ENCODE measurements around the gene DPP7.

The DPP7 gene
- total RNA-seq: 122 to 196 (median 173) reads per million in 3 donors

- Histone ChIP-seq H3K27ac (ENCODE audit: insufficient read depth, low read length, poor library complexity, severe bottlenecking) (peak within 1 kb of the TSS; percentile 67), H3K36me3 (ENCODE audit: control insufficient read depth, insufficient read depth, low read length) (peaks cover 29% of the 10 kb centered on the region), H3K9me3 (ENCODE audit: control insufficient read depth, low read length) (no peaks in the 10 kb centered on the region), H3K4me3 (ENCODE audit: insufficient read depth, low read depth, low read length, poor library complexity, severe bottlenecking) (peak within 1 kb of the TSS; percentile 58), H3K4me1 (ENCODE audit: control insufficient read depth, insufficient read depth, low read length, poor library complexity, severe bottlenecking) (peaks cover 14% of the 10 kb centered on the region), H3K27me3 (replicated peaks; ENCODE audit: control insufficient read depth, insufficient read depth, low read length, poor library complexity, severe bottlenecking) (no peaks in the 10 kb centered on the region)
- peak; percentile 64 to 72 (median 64) for DNase-seq
Observed at GRCh38 chr9:137114613-137115393, at the start of gene DPP7. DPP7 (minus strand) TSS chr9:137114733; CDS start chr9:137114713, 20 bp downstream.

- H3K36me3 ChIP-seq (ENCODE audit: control insufficient read depth, insufficient read depth, low read length): no peaks in the 10 kb centered on the region
- H3K9me3 ChIP-seq (ENCODE audit: control insufficient read depth, low read length): no peaks in the 10 kb centered on the region
- H3K4me3 ChIP-seq (ENCODE audit: insufficient read depth, low read depth, low read length, poor library complexity, severe bottlenecking): no peak overlapping the region
- H3K27ac ChIP-seq (ENCODE audit: insufficient read depth, low read length, poor library complexity, severe bottlenecking): no peak overlapping the region
- H3K27me3 ChIP-seq (replicated peaks; ENCODE audit: control insufficient read depth, insufficient read depth, low read length, poor library complexity, severe bottlenecking): peaks cover 70% of the 10 kb centered on the region
- H3K4me1 ChIP-seq (ENCODE audit: control insufficient read depth, insufficient read depth, low read length, poor library complexity, severe bottlenecking): peaks cover 18% of the 10 kb centered on the region
- DNase-seq: no peak
Observed at GRCh38 chr9:137163805-137164204, 49.3 kb upstream of the DPP7 start.

- H3K27me3 ChIP-seq (replicated peaks; ENCODE audit: control insufficient read depth, insufficient read depth, low read length, poor library complexity, severe bottlenecking): peaks cover 71% of the 10 kb centered on the region
Observed at GRCh38 chr9:137163365-137163715, 48.8 kb upstream of the DPP7 start.

GRCh38 chr9:137162505-137163364 is 48.2 kb upstream of the DPP7 start:
- DNase-seq: no peak
- peaks cover 18% of the 10 kb centered on the region for H3K4me1 ChIP-seq (ENCODE audit: control insufficient read depth, insufficient read depth, low read length, poor library complexity, severe bottlenecking)
- H3K36me3 ChIP-seq (ENCODE audit: control insufficient read depth, insufficient read depth, low read length): no peaks in the 10 kb centered on the region
- H3K27me3 ChIP-seq (replicated peaks; ENCODE audit: control insufficient read depth, insufficient read depth, low read length, poor library complexity, severe bottlenecking): peaks cover 66% of the 10 kb centered on the region
- no peak overlapping the region for H3K4me3 ChIP-seq (ENCODE audit: insufficient read depth, low read depth, low read length, poor library complexity, severe bottlenecking)
- H3K9me3 ChIP-seq (ENCODE audit: control insufficient read depth, low read length): no peaks in the 10 kb centered on the region
- no peak overlapping the region for H3K27ac ChIP-seq (ENCODE audit: insufficient read depth, low read length, poor library complexity, severe bottlenecking)

More at GRCh38 chr9:137163365-137163715, 48.8 kb upstream of the DPP7 start:
- Histone ChIP-seq H3K9me3 (ENCODE audit: control insufficient read depth, low read length) (no peaks in the 10 kb centered on the region), H3K4me3 (ENCODE audit: insufficient read depth, low read depth, low read length, poor library complexity, severe bottlenecking) (no peak overlapping the region), H3K27ac (ENCODE audit: insufficient read depth, low read length, poor library complexity, severe bottlenecking) (no peak overlapping the region), H3K4me1 (ENCODE audit: control insufficient read depth, insufficient read depth, low read length, poor library complexity, severe bottlenecking) (peaks cover 21% of the 10 kb centered on the region), H3K36me3 (ENCODE audit: control insufficient read depth, insufficient read depth, low read length) (no peaks in the 10 kb centered on the region)
- DNase-seq: no peak

- DNase-seq: no peak
- no peak overlapping the region for H3K4me3 ChIP-seq (ENCODE audit: insufficient read depth, low read depth, low read length, poor library complexity, severe bottlenecking)
- H3K4me1 ChIP-seq (ENCODE audit: control insufficient read depth, insufficient read depth, low read length, poor library complexity, severe bottlenecking): peaks cover 20% of the 10 kb centered on the region
- peaks cover 60% of the 10 kb centered on the region for H3K27me3 ChIP-seq (replicated peaks; ENCODE audit: control insufficient read depth, insufficient read depth, low read length, poor library complexity, severe bottlenecking)
- no peak overlapping the region for H3K27ac ChIP-seq (ENCODE audit: insufficient read depth, low read length, poor library complexity, severe bottlenecking)
- no peaks in the 10 kb centered on the region for H3K36me3 ChIP-seq (ENCODE audit: control insufficient read depth, insufficient read depth, low read length)
- H3K9me3 ChIP-seq (ENCODE audit: control insufficient read depth, low read length): no peaks in the 10 kb centered on the region
Observed at GRCh38 chr9:137161558-137162486, 47.3 kb upstream of the DPP7 start.

- no peak for DNase-seq
Observed at GRCh38 chr9:137160716-137161557, 46.4 kb upstream of the DPP7 start.

GRCh38 chr9:137160054-137160425 is 45.5 kb upstream of the DPP7 start:
- Histone ChIP-seq H3K36me3 (ENCODE audit: control insufficient read depth, insufficient read depth, low read length) (no peaks in the 10 kb centered on the region), H3K4me1 (ENCODE audit: control insufficient read depth, insufficient read depth, low read length, poor library complexity, severe bottlenecking) (peaks cover 27% of the 10 kb centered on the region), H3K27me3 (replicated peaks; ENCODE audit: control insufficient read depth, insufficient read depth, low read length, poor library complexity, severe bottlenecking) (peaks cover 43% of the 10 kb centered on the region), H3K9me3 (ENCODE audit: control insufficient read depth, low read length) (no peaks in the 10 kb centered on the region), H3K4me3 (ENCODE audit: insufficient read depth, low read depth, low read length, poor library complexity, severe bottlenecking) (no peak overlapping the region), H3K27ac (ENCODE audit: insufficient read depth, low read length, poor library complexity, severe bottlenecking) (no peak overlapping the region)
- no peak for DNase-seq

More at GRCh38 chr9:137160716-137161557, 46.4 kb upstream of the DPP7 start:
- Histone ChIP-seq H3K4me1 (ENCODE audit: control insufficient read depth, insufficient read depth, low read length, poor library complexity, severe bottlenecking) (peaks cover 27% of the 10 kb centered on the region), H3K36me3 (ENCODE audit: control insufficient read depth, insufficient read depth, low read length) (no peaks in the 10 kb centered on the region), H3K4me3 (ENCODE audit: insufficient read depth, low read depth, low read length, poor library complexity, severe bottlenecking) (no peak overlapping the region), H3K9me3 (ENCODE audit: control insufficient read depth, low read length) (no peaks in the 10 kb centered on the region), H3K27ac (ENCODE audit: insufficient read depth, low read length, poor library complexity, severe bottlenecking) (no peak overlapping the region), H3K27me3 (replicated peaks; ENCODE audit: control insufficient read depth, insufficient read depth, low read length, poor library complexity, severe bottlenecking) (peaks cover 52% of the 10 kb centered on the region)

- Histone ChIP-seq H3K9me3 (ENCODE audit: control insufficient read depth, low read length) (no peaks in the 10 kb centered on the region), H3K27ac (ENCODE audit: insufficient read depth, low read length, poor library complexity, severe bottlenecking) (no peak overlapping the region), H3K4me1 (ENCODE audit: control insufficient read depth, insufficient read depth, low read length, poor library complexity, severe bottlenecking) (peaks cover 27% of the 10 kb centered on the region), H3K36me3 (ENCODE audit: control insufficient read depth, insufficient read depth, low read length) (no peaks in the 10 kb centered on the region), H3K27me3 (replicated peaks; ENCODE audit: control insufficient read depth, insufficient read depth, low read length, poor library complexity, severe bottlenecking) (peaks cover 36% of the 10 kb centered on the region), H3K4me3 (ENCODE audit: insufficient read depth, low read depth, low read length, poor library complexity, severe bottlenecking) (no peak overlapping the region)
- no peak for DNase-seq
Observed at GRCh38 chr9:137159105-137160053, 44.8 kb upstream of the DPP7 start.

Measured in effector memory CD4-positive, alpha-beta T cell (primary cell).